NB4 (cell line): ENCODE results near the gene TEX9.

ENCODE experiments used
- CTCF ChIP-seq: IDR thresholded peaks from one replicate; pipeline ENCODE4 v1.5.1; 2012; ENCODE audit warnings: low read depth, low read length
- POLR2A ChIP-seq: IDR thresholded peaks from 2 replicates; pipeline ENCODE4 v1.6.1; 2011; ENCODE audit warnings: mild to moderate bottlenecking; ENCODE audit not compliant: insufficient read length; ENCODE audit errors: extremely low read depth

GRCh38 chr15:56460947-56461346 is 95.7 kb downstream of the TEX9 start:
- TF ChIP-seq CTCF (no peak), POLR2A (no peak)
